Glutamatergic neuron (in vitro differentiated cells): Measurements from ENCODE around the gene ELFN2. TPM values are rescaled to one million over a fixed set of nuclear protein-coding genes. Genes with fewer than 3 reads are reported as not detected.
A peak's percentile ranks its signal among the peaks of the same experiment; 100 is the strongest.

ENCODE experiments used
- DNase-seq: peaks from one replicate; pipeline ENCODE4 v3.0.0; 2022
- H3K27ac Mint-ChIP-seq: one replicate; pipeline ENCODE4 v1.8.0; 2020; ENCODE audit warnings: mild to moderate bottlenecking, mixed read lengths, inconsistent platforms; ENCODE audit not compliant: unreplicated experiment
- H3K27me3 Mint-ChIP-seq: one replicate; pipeline ENCODE4 v1.8.0; 2020; ENCODE audit warnings: mild to moderate bottlenecking, moderate library complexity, mixed read lengths, inconsistent platforms; ENCODE audit not compliant: unreplicated experiment
- H3K36me3 Mint-ChIP-seq: one replicate; pipeline ENCODE4 v1.8.0; 2020; ENCODE audit warnings: mild to moderate bottlenecking, mixed read lengths, inconsistent platforms; ENCODE audit not compliant: unreplicated experiment
- H3K4me1 Mint-ChIP-seq: one replicate; pipeline ENCODE4 v1.8.0; 2020; ENCODE audit warnings: mild to moderate bottlenecking, low read depth, mixed read lengths, inconsistent platforms; ENCODE audit not compliant: unreplicated experiment
- H3K4me3 Mint-ChIP-seq: one replicate; pipeline ENCODE4 v1.8.0; 2020; ENCODE audit warnings: mild to moderate bottlenecking, mixed read lengths, inconsistent platforms; ENCODE audit not compliant: unreplicated experiment
- H3K9me3 Mint-ChIP-seq: one replicate; pipeline ENCODE4 v1.8.0; 2020; ENCODE audit warnings: mild to moderate bottlenecking, moderate library complexity, mixed read lengths, inconsistent platforms; ENCODE audit not compliant: unreplicated experiment
- total RNA-seq: library from RNA; stranded (reverse); fragmentation: NEBNext Ultra II Directional; extraction: Animal tissue kit (Norgen Biotek cat#: 25700); gene quantifications from one replicate; pipeline ENCODE4 v1.2.1, GENCODE V29; 2021; ENCODE audit not compliant: unreplicated experiment
- TF ChIP-seq, protein P1 (sequence below): fragments of 200-600 bp; sonication (generic); IDR thresholded peaks from one replicate; pipeline ENCODE4 v1.5.0; 2021; ENCODE audit not compliant: partially characterized antibody, unreplicated experiment

ELFN2 gene
- total RNA-seq, 1 donor from 2014 or later, result 7.3 TPM

- TF ChIP-seq, protein P1, sequence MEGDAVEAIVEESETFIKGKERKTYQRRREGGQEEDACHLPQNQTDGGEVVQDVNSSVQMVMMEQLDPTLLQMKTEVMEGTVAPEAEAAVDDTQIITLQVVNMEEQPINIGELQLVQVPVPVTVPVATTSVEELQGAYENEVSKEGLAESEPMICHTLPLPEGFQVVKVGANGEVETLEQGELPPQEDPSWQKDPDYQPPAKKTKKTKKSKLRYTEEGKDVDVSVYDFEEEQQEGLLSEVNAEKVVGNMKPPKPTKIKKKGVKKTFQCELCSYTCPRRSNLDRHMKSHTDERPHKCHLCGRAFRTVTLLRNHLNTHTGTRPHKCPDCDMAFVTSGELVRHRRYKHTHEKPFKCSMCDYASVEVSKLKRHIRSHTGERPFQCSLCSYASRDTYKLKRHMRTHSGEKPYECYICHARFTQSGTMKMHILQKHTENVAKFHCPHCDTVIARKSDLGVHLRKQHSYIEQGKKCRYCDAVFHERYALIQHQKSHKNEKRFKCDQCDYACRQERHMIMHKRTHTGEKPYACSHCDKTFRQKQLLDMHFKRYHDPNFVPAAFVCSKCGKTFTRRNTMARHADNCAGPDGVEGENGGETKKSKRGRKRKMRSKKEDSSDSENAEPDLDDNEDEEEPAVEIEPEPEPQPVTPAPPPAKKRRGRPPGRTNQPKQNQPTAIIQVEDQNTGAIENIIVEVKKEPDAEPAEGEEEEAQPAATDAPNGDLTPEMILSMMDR, result no peak
- H3K4me3 Mint-ChIP-seq, result peak overlapping the region; percentile 8
- no peak for DNase-seq
- peaks cover 8% of the 10 kb centered on the region for H3K27me3 Mint-ChIP-seq
- H3K9me3 Mint-ChIP-seq, result peaks cover 5% of the 10 kb centered on the region
- peak overlapping the region; percentile 7 for H3K27ac Mint-ChIP-seq
- peaks cover 31% of the 10 kb centered on the region for H3K4me1 Mint-ChIP-seq
- H3K36me3 Mint-ChIP-seq, result peaks cover 17% of the 10 kb centered on the region
These were observed 14.9 kb upstream of the ELFN2 start for GRCh38 chr22:37442135-37442534.

DNA sequence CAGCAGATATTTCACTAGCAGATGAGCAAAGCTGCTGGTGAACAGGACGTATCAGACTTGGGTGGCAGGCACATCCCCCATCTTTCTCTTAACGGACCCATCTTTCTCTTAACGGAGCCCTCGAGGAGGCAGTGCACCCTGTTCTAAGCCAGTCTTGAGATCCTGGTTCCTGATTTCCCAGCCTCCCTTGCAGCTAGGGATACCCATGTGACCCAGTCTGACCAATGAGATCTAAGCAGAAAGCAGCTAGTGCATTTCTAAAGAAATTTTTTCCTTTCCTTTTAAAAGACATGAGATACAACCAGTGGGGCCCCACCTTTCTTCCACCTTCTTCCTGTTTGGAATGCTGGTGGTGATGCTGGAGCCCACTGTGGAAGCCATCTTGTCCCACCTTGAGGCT, 13.6 kb upstream of the ELFN2 start:
- TF ChIP-seq, protein P1, result no peak
- no peak for DNase-seq
- Mint-ChIP-seq H3K4me1 (peaks cover 33% of the 10 kb centered on the region), H3K36me3 (peaks cover 17% of the 10 kb centered on the region), H3K4me3 (no peak overlapping the region), H3K27me3 (peaks cover 10% of the 10 kb centered on the region), H3K27ac (no peak overlapping the region), H3K9me3 (peaks cover 5% of the 10 kb centered on the region)

DNA sequence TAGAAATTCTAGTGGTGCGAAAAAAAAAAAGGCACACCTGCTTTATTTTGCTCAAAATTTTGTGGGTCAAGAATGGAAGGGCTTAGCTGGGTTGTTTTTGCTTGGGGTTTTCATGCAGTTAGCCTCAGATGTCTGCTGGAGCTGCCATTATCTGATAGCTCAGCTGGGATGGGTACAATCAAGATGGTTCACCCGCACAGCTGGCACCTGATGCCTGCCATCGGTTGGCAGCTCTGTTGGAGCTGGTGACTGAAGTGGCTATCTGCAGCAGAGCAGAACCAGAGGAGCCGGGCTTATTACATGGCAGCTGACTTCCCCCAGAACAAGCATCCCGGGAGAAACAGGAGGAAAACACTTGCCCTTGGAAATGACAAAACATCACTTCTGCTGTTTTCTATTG, 12.1 kb upstream of the ELFN2 start:
- H3K27ac Mint-ChIP-seq, result no peak overlapping the region
- H3K27me3 Mint-ChIP-seq, result peaks cover 14% of the 10 kb centered on the region
- DNase-seq, result no peak
- TF ChIP-seq, protein P1, result no peak
- peaks cover 42% of the 10 kb centered on the region for H3K4me1 Mint-ChIP-seq
- peaks cover 17% of the 10 kb centered on the region for H3K36me3 Mint-ChIP-seq
- H3K9me3 Mint-ChIP-seq, result peaks cover 11% of the 10 kb centered on the region
- H3K4me3 Mint-ChIP-seq, result no peak overlapping the region

DNA sequence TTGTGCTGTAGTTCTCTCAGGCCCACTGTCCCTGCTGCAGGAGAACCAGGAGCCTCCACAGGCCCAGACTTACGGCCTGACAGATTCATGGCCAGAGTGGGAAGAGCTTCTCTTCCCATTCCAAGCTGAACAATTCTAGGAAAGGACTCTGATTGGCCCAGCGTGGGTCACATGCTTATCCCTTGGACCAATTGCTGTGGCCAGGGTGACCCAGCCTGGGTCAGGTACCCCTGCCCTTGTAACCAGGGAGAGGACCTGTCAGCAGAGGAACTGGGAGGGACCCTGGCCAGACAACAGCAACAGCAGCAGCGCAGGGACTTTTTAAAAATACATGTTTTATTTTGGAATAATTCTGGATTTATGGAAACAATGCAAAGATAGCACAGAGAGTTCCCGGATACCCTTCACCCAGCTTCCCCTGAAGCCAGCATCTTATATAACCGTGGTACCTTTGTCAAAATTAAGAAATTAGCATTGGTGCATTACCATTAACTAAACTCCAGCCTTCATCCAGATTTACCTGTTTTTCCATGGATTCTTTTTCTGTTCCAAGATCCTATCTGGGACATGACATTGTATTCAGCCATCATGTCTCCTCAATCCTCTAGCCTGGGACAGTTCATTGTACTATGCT, 8.8 kb upstream of the ELFN2 start:
- H3K27ac Mint-ChIP-seq, result no peak overlapping the region
- H3K27me3 Mint-ChIP-seq, result peaks cover 26% of the 10 kb centered on the region
- peaks cover 14% of the 10 kb centered on the region for H3K9me3 Mint-ChIP-seq
- peaks cover 11% of the 10 kb centered on the region for H3K36me3 Mint-ChIP-seq
- H3K4me3 Mint-ChIP-seq, result no peak overlapping the region
- H3K4me1 Mint-ChIP-seq, result peaks cover 48% of the 10 kb centered on the region
- no peak for DNase-seq
- TF ChIP-seq, protein P1, result no peak

DNA sequence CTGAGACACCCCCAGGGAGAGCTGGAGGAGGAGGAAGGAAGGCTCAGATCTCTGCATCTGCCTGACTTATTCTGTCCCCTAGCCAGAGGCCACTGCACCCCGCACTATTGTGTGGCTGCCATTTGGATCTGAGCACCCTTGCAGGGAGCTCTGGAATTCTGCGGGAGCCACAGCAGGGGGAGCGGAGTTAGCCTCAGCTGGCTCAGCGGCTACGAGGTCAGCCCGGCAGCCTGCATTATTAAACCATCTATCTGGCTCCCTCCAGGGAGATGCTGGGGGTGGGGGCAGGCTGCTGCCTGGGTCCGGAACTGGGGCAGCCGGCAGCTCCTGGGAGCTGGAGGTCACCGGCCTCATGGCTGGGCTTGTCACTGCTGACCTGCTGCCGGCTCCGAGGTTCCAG, 6.5 kb upstream of the ELFN2 start:
- H3K4me1 Mint-ChIP-seq, result peaks cover 56% of the 10 kb centered on the region
- H3K27ac Mint-ChIP-seq, result peak overlapping the region; percentile 95
- H3K9me3 Mint-ChIP-seq, result peaks cover 17% of the 10 kb centered on the region
- DNase-seq, result peak; percentile 81
- peaks cover 27% of the 10 kb centered on the region for H3K27me3 Mint-ChIP-seq
- H3K36me3 Mint-ChIP-seq, result no peaks in the 10 kb centered on the region
- TF ChIP-seq, protein P1, result no peak
- H3K4me3 Mint-ChIP-seq, result peak overlapping the region; percentile 69
